GM12891 (cell line): ENCODE results near the gene IGF2R.

ENCODE experiments used
- POLR2A ChIP-seq: IDR thresholded peaks from 2 replicates; pipeline ENCODE4 v1.6.1; 2011; ENCODE audit warnings: low read depth, low read length, control low read depth
- POLR2AphosphoS5 ChIP-seq: IDR thresholded peaks from 2 replicates; pipeline ENCODE4 v1.6.1; 2011; ENCODE audit warnings: low read depth, low read length, control low read depth

DNA sequence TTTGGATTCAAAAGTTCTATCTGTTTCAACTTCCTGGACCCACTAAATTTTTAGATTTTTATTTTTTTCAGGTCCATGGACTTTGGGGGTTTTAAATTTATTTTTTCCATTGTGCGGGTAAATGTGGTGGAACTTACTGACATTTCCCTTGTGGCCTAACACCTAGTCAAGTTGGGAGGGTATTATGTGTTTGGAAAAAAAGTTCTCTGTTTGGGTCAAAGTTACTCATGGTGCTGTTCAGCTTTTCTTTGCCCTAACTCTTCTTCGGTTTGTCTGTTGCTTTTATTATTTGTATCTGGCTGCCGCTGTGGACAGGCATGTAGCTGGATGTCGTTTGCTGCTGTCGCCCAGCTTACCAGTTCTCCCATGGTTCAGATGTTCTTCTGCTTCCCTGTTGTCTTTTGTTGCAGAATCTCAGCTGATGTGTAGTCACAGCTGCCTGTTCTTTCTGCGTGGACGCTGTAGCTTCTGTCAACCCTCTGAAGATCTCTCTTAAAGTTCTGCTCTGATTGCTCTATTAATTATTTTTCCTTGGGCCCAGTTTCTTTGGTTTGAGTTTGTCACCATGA is 7.9 kb downstream of the IGF2R start:
- TF ChIP-seq POLR2A (no peak), POLR2AphosphoS5 (no peak)
